Measurements from ENCODE around the gene CUBN. TPM values are rescaled to one million over a fixed set of nuclear protein-coding genes. Genes with fewer than 3 reads are reported as not detected.

CUBN gene
- total and polyA plus RNA-seq, 10 of the 15 experiments (the other 5 are each of a cell fraction or from before 2014, with no cell fraction given) = under 0.01 to 0.14 (median 0.02) TPM; not detected in 6

GRCh38 chr10:16812676-16813075, 316.9 kb downstream of the CUBN start (continued):
- TF ChIP-seq ATF2 (IDR thresholded peaks at IDR 0.05; ENCODE audit: low read length) = no peak
- TF ChIP-seq BCL3 (IDR thresholded peaks at IDR 0.05; ENCODE audit: borderline replicate concordance, insufficient read depth, low read depth, low read length, poor library complexity, severe bottlenecking) = no peak
- TF ChIP-seq EED (IDR thresholded peaks at IDR 0.05; ENCODE audit: low read depth) = no peak
- no peak for TF ChIP-seq SREBF1 (IDR thresholded peaks at IDR 0.05; ENCODE audit: low read length)
- TF ChIP-seq CHD1 (IDR thresholded peaks at IDR 0.05; ENCODE audit: low read depth, low read length) = no peak
- TF ChIP-seq SUZ12 (IDR thresholded peaks at IDR 0.05; ENCODE audit: unreplicated experiment) = no peak
- TF ChIP-seq E2F8 (IDR thresholded peaks at IDR 0.05; ENCODE audit: low read depth, partially characterized antibody) = no peak
- no peak for TF ChIP-seq MYC (IDR thresholded peaks at IDR 0.05; ENCODE audit: insufficient read depth, insufficient read length, insufficient replicate concordance, low read length, severe bottlenecking)
- no peak for TF ChIP-seq MAX (IDR thresholded peaks at IDR 0.05; ENCODE audit: low read depth, low read length)
- TF ChIP-seq LARP7 (IDR thresholded peaks at IDR 0.05) = no peak
- TF ChIP-seq MLLT1 (IDR thresholded peaks at IDR 0.05) = no peak
- no peak for TF ChIP-seq ETV6 (conservative IDR thresholded peaks at IDR 0.05 in 1 of 2, IDR thresholded peaks at IDR 0.05 in 1 of 2; ENCODE audit: borderline replicate concordance in 1 of 2, low read depth in 1 of 2)

Data from GM12878 (cell line).